ENCODE results near the gene EPHB2. TPM values are rescaled to one million over a fixed set of nuclear protein-coding genes. Genes with fewer than 3 reads are reported as not detected.
"Not testable (repeated sequence)": the region's sequence is repeated elsewhere in the genome, so short reads cannot be mapped to it uniquely, and the experiment has no call there.

Gene EPHB2
- total RNA-seq, 1 experiment from 2014 or later, result 1.4 TPM

DNA sequence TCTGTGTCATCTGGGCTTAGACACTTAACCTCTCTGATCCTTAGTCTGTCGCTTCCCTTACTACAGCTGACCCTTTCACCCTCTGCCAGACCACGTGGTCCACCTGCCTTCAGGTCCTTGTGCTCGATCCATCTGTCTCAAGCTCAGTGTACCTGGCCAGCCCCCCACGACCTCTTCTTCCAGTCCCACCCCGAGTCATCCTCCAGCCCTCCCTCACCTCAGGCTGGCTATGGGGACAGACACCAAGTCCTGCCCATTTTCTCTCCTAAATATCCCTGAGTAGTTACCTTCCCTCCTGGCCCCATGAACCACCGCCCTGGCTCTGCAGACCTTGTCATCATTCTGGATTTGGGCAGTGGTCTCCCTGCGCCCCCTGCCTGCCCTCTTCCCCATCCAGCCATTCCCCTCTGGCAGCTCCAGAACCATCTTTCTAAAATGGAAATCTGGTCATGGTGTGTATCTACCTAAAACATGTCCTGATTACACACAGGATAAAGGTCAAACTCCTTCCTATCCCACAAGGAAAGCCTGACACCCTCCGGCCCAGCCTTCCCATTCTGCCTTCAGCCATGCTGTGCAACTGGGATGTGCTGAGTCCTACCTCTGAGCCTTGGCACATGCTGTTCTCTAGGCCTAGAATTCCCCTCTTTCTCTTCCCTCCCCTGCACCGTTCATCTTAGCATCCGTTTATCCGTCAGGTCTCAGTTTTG is 107.6 kb downstream of the EPHB2 start:
- no peak for DNase-seq (ENCODE audit: low read depth)

DNA sequence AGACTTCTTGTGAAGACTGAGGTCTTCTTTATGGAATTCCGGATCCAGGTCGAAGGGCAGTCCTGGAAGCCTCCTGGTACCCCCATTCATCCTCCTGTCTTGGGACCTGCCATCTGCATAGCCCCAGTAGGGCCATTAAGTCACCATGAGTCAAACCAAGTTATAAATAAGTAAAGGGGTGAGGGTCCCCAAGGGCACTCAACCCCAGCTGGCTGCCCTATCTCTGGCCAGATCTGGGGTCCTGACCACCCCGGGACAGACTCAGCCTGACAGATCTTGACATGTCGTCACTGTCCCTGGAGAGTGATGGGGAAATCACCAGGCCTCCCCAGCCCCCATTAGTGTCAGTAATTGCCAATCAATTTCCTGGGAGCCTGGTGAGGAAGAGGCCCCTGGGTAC is 108.7 kb downstream of the EPHB2 start:
- DNase-seq (ENCODE audit: low read depth), result no peak

DNA sequence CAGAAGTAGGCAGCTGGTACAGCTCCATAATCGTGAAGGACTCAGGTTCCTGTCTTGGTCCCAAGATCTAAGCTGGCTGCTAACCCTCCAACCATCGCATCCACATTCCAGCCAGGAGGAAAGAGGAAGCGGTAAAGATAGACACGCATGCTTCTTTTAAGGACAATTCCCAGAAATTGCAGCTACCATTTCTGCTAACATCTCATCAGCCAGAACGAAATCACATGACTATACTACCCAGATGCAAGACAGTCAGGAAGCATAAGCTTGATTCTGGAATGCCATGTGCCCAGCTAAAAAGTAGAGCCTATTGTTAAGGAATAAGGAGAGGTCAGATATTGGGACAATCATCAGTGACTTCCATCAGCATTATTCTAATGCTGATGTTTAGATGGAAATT is 110.4 kb downstream of the EPHB2 start:
- DNase-seq (ENCODE audit: low read depth), result no peak

DNA sequence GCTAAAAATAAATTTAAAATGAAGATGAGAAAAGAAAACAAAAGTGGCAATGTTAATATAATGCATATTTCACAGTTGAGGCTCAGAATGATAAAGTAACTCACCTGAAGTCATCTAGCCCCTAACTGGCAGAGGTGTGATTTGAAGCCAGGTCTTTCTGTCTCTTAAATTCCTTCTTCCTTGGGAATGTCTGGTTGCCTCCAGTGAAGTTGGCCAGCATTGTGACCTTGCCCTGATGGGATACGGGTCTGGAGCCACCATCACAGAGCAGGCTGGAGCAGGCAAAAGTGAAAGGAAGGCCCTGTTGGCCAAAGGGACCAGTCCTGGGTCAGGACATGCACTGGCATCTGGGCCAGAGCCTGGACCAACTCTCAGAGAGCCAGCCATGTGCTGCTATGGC is 111.7 kb downstream of the EPHB2 start:
- DNase-seq (ENCODE audit: low read depth), result no peak

DNA sequence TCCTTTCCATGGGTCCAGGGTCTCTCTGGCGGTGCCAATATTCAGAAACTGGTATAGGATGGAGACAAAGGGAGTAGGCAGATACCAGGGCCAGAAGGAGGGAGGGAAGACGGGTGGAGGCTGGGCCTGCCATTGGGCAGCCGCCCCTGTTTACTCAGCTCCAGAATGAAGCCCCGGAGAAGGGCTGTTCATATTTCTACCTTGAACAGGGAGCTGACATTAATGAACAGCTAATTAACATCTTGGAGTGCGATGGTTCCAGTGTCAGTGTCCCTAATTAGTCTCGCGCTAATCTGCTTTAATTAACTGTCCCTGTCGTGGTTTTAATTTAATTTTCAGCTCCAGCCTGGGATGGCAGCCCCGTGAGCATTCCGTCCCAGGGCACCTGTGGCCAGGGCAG is 113.8 kb downstream of the EPHB2 start:
- DNase-seq (ENCODE audit: low read depth), result no peak

DNA sequence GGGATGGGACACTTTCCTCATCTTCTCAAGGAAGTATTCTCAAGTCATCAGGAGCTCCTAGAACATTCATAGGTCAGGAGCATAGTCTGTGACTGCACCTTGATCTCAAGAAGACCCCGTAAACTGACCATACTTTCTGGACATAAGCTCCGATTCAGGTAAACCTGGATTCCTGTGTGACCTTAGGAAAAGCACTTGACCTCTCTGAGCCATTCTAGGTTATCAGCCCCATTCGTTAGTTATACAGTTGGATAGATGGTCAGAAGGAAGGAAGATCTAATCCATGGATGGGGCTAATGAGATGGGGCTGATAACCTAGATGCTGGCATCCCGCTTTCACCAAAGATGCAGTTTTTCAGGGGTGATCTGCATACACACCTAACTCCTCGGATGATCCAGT is 114.3 kb downstream of the EPHB2 start:
- no peak for DNase-seq (ENCODE audit: low read depth)

DNA sequence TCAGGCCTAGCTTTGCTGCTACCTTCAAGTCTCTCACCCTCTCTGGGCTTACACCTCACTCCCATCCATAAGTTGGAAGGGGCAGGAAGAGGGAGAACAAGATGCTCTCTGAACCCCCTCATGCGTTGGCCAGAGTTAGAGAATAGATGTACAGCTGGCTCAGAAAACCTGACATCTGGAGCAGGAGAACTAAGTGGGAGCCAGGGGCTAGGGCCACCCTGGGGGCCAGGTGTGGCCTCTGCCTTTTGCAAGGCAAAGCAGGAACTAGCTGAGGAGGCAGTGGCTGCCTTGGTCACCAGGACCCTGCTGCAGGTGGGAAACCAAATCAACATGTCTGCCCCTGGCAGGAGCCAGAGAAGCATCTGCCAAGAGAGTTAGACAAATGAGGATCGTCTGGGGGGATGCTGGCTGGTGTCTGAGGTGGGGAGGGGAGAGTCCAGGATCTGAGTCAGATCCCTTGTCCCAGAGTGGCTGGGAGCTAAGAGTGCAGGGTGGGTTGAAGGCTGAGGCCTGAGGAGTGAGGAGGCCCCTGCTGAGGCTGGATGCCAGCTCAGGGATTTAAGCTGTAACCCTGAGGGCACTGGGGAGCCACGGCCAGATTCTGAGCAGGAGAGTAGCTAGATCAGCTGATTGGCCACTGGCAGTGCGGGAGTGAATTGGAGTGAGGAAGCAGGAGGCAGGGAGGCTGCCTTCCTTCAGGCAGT is 115.0 kb downstream of the EPHB2 start:
- DNase-seq (ENCODE audit: low read depth), result no peak

DNA sequence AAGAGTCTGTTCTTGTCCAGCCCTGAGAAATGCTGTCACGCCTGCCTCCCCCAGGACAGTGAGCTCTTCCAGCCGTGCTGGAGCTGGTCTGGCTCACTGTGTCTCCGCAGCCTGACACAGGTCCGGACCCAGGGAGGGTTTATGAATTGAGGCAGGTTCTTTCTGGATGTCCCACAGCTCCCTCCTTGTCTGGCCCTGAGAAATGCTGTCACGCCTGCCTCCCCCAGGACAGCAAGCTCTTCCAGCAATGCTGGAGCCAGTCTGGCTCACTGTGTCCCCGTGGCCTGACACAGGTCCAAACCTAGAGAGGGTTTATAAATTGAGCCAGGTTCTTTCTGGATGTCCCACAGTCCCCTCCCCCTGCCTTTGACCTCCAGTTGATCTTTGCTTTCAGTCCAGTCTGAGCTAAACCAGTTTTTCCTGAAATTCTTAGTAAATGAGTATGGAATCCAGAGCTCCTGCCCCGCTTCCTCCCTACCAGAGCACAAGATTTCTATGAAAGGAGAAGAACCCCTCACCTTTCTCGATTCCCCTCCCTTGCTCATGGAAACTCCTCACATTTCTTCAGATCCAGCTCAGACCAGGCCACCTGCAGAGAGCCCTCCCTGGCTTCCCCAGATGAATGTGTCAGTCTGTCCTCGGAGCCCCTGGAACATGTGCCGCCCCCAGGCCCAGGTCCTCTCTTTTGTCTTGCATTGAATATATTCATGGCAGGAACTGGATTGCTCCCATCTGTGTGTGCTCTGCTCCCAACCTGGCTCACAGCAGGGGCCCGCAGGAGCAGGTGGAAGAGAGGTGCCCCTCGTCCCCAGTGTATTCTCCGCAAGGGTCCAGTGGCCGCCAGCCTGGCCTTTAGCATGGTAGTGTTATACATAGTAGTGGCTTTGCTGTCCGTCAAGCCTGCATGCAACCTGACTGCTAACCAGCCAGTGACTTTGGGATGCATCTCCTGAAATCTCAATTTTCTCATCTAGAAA is 116.3 kb downstream of the EPHB2 start:
- DNase-seq (ENCODE audit: low read depth), result no peak

DNA sequence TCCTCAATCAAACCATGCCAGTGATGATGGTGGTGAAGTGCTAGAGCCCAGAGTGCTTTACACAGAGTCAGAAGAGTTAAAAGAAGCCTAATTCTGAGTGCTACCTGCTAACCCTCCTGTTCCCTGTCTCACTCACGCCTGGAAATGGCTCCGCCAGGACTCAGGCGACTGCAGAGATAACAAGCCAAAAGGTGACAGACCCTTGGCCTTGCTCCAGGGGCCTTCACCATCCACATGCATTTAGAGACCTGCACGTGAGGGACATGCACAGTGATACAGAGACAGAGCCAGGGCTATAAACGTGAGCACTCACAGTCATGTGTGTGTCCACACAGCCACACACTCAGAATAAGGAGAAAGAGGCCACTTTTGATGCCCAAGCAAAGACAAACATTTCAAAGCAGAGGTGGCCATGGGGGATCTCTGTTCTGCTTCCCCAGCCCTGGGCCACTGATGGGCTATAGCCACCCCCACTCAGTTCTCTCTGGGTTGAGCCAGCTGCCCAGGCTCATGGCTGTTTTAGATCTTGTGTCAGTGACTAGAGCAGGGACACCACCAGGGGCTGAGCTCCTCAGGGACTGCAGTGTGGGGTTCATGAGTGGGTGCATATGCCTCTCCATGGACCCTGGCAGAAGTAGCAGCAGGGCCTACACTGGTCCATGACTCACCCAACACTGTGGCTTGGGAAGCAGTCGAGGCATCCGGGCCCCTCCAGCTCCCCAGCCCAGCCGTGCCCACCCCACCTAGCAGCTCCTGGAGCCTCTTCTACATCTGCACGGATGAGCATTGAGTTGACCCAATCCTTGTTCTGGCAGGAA is 117.2 kb downstream of the EPHB2 start:
- DNase-seq (ENCODE audit: low read depth), result no peak

DNA sequence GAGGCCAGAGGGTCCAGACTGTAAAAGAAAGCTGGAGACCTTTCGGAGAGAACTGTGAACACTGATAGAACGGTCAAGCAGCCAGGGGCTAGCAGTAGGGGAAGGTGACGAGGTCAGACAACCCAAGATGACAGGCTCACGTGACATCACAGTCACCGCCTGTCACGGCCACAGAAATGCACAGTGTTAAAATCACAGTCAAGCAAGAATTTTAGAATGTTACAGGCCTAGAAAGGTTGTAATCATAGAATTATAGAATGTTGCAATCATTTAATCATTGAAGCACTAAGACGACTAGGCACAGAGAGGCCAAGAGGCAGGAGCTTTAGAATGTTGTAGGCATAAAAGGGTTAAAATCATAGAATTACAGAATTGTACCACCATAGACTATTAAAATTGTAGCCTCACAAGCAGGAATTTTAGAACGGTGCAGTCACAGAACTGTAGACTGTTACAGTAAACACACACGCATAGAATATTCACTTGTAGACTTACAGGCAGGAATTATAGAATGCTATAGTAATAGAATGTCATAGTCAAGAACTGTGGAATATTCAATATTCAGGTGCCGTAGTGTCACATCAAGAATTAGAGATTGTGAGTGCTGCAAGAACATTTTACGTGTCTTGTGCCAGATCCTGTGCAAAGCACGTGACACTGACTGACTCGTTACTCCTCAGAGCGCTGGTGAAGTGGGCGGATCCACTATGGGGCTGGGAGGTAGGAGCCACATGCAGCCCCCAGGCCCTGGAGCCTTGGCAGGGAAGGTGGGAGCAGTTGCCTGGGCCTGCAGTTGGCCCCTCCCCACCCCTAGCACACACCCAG is 118.1 kb downstream of the EPHB2 start:
- no peak for DNase-seq (ENCODE audit: low read depth)

DNA sequence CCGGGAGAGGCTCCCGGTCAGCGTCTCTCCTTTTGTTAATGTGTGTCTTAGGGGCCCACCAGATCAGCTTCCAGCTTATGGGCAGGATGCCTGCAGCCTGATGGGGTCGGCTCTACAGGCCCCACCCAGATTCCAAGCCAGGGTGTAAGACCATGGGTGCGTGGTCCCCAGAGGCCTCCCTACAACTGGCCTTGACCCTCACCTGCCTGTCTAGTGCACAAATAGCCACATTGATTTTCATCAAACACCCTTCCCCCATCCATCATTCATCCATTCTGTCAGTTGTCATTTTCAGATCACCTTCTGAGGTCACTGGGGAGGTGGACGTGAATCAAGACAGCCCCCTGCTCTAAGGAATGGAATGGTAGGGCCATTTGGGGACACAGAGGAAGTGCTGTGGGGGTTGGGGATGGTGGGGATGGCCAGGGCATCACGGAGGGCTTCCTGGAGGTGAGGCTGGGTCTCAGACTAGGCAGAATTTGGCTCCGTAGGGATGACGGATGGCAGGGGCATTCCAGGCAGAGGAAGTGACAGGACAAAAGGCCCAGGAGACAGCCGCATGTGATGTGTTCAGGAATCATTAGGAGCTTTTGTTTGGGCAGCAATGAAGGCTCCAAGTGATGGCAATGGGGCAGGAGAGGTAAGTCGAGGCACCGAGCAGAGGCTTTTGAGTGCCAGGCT is 118.8 kb downstream of the EPHB2 start:
- no peak for DNase-seq (ENCODE audit: low read depth)

DNA sequence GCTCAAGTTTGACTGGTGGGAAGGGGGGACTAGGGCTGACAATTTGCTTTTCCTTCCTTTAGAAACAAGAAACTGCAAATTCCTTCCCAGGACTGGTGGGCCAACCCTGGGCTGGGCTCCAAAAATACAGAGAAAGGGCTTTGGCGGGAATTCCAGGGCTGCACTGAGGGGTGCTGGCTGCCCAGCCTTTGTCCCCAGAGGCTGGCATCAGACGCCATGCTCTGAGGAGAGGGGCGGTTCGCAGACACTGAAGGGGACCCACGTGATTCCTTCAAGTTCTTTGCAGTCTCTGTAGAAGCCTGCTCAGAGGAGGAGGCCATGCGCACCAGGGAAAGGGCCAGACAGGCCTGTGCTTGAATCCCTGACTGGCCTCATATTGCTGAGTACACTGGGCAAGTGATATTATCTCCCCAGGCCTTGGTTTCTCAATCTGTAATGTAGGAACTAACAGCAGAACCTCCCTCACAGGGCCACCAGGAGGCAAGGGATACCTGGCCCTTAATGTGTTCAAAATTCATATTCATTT is 119.5 kb downstream of the EPHB2 start:
- DNase-seq (ENCODE audit: low read depth), result no peak

DNA sequence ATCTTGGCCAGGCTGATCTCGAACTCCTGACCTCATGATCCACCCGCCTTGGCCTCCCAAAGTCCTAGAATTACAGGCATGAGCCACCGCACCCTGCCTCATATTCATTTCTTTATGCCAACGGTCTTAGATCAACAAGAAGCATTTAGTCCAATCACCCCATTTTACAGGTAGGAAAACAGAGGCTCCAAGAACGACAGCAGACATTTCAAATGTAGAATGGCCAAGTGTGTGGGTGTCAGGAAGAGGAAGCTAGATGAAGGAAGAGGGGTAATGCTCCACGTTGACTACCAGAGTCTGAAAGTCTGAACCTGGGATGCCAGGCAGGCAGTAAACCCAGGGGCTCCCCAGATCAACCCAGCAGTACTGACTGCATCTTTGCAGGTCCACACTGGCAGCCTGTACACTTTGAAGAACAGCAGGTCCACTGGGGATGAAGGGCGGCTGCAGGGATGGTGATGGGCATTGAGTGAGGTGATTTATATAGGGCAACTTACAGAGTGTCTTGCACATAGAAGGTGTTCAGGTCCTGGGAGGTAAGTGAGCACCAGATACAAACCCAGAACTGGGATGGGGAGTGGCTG is 120.2 kb downstream of the EPHB2 start:
- DNase-seq (ENCODE audit: low read depth), result no peak

DNA sequence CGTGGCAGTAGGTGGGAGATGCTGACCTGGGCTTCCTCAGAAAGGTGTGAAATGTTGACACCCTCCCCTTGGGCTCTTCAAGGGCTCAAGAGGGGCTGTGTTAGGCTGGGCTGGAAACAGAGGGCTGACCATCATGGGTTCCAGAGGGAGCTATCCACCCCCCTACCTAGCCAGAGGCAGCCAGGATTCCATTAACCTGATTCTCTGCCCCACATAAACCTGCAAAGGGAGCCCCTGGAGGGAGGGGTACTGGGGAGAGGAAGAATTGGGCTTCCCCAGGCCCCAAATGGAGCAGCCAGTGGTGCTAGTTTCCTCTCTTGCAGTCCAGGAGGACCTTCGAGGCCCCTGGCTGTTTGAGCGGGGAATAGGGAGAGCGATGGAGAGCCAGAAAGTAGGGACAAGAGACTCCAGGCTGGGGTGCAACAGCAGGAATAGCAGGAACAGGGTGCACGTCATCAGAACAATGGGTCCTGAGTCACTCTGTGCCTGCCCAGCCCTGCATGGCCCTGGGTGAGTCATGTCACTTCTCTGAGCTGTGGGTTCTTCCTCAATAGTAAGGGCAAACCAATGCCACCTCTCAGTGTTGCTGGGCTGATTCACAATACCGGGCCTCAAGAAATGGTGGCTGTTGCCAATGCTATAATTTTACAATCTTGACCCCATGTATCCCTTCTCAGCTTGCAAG is 121.2 kb downstream of the EPHB2 start:
- peak; percentile 92 for DNase-seq (ENCODE audit: low read depth)

DNA sequence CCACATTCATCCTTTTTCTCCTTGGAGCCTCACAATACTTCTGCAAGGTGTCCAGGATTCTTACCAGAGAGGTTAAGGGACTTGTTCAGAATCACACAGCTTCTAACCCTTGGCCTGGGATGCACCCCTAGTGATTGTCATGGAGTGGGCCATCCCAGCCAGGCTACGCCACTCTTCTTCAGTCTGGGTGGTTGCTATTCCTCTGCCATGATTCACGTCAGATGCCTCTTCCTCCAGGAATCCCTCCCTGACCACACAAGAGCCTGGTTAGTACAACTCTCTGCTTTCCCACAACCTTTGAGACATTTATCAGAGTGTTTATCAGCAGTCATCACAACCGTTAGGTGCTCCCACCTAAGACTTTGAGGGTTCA is 121.8 kb downstream of the EPHB2 start:
- peak; percentile 65 for DNase-seq (ENCODE audit: low read depth)

DNA sequence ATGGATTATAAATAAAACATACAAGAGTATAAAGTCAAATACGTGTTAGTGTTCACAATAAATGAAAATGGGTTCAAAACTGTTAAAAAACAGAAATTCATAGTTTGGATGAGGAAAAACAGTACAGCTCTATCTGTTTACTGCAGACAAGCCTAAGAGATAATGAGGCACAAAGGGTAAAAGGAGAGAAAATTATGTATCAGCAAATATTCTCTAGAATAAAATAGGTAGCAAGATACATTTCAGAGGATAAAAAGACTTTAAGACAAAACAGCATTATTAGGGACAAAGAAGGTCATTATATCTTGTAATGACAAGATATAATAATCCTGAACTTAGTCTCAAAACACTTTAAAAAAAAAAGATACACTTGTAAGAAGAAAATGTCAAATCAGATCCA is 123.1 kb downstream of the EPHB2 start:
- DNase-seq (ENCODE audit: low read depth), result no peak

DNA sequence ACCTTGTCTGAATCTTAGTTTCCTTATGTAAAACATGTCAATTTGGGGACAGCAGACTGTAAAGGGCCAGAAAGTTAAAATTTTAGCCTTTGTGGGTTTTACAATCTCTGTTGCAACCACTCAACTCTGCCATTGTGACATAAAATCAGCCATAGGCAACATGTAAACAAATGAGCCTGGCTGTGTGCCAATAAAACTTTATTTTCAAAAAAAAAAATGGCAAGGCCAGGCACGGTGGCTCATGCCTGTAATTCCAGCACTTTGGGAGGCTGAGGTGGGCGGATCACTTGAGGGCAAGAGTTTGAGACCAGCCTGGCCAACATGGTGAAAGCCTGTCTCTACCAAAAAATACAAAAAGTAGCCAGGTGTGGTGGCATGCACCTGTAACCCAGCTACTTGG is 123.8 kb downstream of the EPHB2 start:
- DNase-seq (ENCODE audit: low read depth), result not testable (repeated sequence)

DNA sequence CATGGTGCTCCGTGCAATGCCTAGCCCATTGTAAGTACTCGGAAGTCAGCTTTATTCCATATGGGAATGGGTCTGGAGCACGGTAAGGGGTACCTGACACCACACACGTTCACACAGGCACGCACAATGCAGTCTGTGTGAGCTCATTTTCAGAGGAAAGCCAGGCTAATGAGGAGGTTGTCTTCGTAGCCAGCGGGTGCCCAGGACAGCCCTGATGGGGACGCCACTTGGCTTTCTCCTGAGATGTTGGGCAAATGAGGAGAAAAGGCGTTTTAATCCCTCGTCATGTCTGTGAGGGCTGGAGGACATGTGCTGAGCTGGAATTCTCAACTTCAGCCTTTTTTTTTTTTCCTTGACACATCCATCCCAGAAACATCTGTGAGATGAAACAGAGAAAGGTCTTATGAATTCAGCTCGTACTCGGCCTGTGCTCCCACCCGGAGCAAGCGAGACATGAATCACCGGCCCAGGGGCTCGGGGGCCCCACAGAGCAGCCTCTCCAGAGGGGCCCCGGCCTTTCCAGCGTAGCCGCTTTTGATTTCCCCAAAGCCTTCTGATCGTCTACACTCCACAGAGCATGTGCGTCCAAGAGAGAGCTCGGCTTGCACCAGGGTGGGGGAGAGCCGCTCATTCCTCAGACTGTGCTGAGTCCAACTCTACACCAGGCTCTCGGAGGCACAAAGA is 125.1 kb downstream of the EPHB2 start:
- DNase-seq (ENCODE audit: low read depth), result no peak

Data from RPMI7951 (cell line).